ENCODE data around the gene C10orf120.

Gene C10orf120

DNA sequence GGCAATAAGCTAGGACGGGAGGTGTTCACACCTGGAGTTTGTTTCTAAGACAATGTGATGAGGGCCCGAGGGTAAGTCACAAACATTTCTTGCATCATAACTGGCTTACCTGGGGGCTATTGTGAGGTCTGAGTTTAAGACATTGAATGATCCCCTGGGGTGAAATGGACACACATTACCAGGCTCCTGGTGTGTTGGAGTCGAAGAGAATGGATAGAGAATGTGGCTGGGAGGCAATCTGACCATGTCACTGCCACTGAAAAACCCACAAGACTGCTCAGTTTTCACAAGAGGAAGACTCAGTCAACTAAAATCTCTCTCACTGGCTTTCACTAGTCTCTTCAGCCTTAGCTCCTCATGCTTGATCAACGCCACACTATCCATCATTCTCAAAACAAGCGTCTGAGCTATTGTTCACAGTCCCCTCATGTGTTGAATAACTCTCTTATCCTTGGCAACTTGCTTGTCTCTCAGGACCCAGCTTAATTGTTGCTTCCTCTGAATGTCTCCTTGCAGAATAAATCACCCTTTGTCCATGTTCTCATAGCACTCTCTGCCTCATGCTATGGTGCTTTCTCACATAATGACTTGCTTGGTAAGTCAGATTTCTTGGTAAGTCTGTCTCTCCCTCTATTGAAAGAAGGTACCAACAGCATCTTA lies at the start of gene C10orf120:
C10orf120 (minus strand) TSS at position 51 of the 660 bp plus-strand sequence. CDS start 56 bp downstream, outside the sequence.
- Histone ChIP-seq H3K36me3 (ENCODE audit: insufficient read depth, low read length) (no peaks in the 10 kb centered on the region), H3K4me3 (ENCODE audit: low read depth in 1 of 2, low read length in 2 of 2) (no peak within 1 kb of the TSS), H3K27me3 (ENCODE audit: control insufficient read depth in 1 of 2, insufficient read depth in 2 of 2, low read length in 2 of 2) (no peaks in the 10 kb centered on the region), H3K4me1 (ENCODE audit: insufficient read depth, low read length) (no peaks in the 10 kb centered on the region), H3K27ac (ENCODE audit: low read depth, low read length) (no peak within 1 kb of the TSS), H3K9me3 (ENCODE audit: low read length) (no peaks in the 10 kb centered on the region), H3K9ac (ENCODE audit: low read length) (no peak within 1 kb of the TSS)

DNA sequence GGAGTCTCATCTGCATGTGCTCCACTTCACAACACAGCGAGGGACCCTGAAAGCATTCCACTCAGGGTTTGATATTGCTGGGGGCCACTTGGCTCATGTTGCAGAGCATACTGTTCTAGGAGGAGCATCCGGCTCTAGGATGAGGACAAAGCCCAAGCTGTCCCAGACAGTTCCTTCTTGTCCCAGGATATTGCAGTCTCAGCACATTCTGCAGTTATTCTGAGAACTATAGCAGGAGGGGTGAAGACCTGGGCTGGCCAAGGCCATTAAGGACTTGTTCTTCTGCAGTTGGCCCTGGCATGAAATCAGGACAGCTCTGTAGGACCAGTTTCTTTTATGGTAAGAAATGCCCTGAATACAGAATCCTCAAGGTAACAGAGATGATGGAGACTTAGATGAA lies 48.9 kb upstream of the C10orf120 start:
- Histone ChIP-seq H3K36me3 (ENCODE audit: insufficient read depth, low read length) (no peaks in the 10 kb centered on the region), H3K27ac (ENCODE audit: low read depth, low read length) (no peak overlapping the region)

DNA sequence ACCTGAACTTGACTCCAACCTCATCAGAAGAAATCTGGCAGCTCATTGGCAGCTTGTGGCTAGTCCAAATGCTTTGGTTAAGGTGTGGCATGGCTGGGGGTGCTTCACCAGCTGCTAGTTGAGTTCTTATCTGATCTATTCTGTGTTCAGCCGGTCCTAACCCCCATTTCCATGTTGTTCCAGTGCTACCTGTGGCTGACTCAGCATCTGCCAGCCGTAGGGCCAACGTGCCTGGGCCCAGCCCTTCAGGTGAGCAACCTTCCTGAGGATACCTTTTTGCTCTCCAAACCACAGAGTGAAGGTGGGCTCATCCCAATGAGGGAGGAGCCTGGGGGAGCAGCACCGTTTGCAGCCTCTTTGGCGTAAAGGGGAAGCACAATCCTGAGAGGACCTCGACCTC lies 46.8 kb upstream of the C10orf120 start:
- H3K9me3 ChIP-seq (ENCODE audit: low read length) = no peaks in the 10 kb centered on the region
- no peak overlapping the region for H3K27ac ChIP-seq (ENCODE audit: low read depth, low read length)
- no peak overlapping the region for H3K9ac ChIP-seq (ENCODE audit: low read length)
- no peaks in the 10 kb centered on the region for H3K36me3 ChIP-seq (ENCODE audit: insufficient read depth, low read length)
- H3K4me1 ChIP-seq (ENCODE audit: insufficient read depth, low read length) = no peaks in the 10 kb centered on the region
- H3K27me3 ChIP-seq (ENCODE audit: control insufficient read depth in 1 of 2, insufficient read depth in 2 of 2, low read length in 2 of 2) = no peaks in the 10 kb centered on the region
- no peak overlapping the region for H3K4me3 ChIP-seq (ENCODE audit: low read depth in 1 of 2, low read length in 2 of 2)

More for the DNA sequence above, 48.9 kb upstream of the C10orf120 start:
- Histone ChIP-seq H3K9ac (ENCODE audit: low read length) (no peak overlapping the region), H3K9me3 (ENCODE audit: low read length) (no peaks in the 10 kb centered on the region), H3K4me3 (ENCODE audit: low read depth in 1 of 2, low read length in 2 of 2) (no peak overlapping the region), H3K4me1 (ENCODE audit: insufficient read depth, low read length) (no peaks in the 10 kb centered on the region), H3K27me3 (ENCODE audit: control insufficient read depth in 1 of 2, insufficient read depth in 2 of 2, low read length in 2 of 2) (no peaks in the 10 kb centered on the region)

DNA sequence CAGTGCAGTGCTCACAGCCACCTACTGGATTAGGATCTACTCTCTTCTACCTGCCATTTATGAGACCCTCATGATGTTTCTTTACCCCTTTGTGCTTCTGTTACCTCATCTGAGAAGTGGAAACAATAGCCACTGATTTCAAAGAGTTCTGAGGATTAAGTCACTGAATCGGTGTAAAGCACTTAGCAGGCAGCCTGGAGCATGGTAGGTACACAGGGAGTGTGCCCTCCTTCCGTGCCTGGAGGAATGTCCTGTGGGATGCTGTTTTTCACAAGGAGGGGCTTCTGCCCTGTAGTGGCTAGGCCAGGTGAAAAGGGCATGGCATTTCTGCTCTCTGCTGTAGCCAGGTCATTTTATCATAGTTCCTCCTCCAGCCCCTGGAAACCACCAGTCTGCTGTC lies 44.6 kb upstream of the C10orf120 start:
- Histone ChIP-seq H3K27ac (ENCODE audit: low read depth, low read length) (no peak overlapping the region), H3K36me3 (ENCODE audit: insufficient read depth, low read length) (no peaks in the 10 kb centered on the region), H3K9ac (ENCODE audit: low read length) (no peak overlapping the region), H3K4me3 (ENCODE audit: low read depth in 1 of 2, low read length in 2 of 2) (no peak overlapping the region), H3K9me3 (ENCODE audit: low read length) (no peaks in the 10 kb centered on the region), H3K27me3 (ENCODE audit: control insufficient read depth in 1 of 2, insufficient read depth in 2 of 2, low read length in 2 of 2) (no peaks in the 10 kb centered on the region), H3K4me1 (ENCODE audit: insufficient read depth, low read length) (no peaks in the 10 kb centered on the region)

DNA sequence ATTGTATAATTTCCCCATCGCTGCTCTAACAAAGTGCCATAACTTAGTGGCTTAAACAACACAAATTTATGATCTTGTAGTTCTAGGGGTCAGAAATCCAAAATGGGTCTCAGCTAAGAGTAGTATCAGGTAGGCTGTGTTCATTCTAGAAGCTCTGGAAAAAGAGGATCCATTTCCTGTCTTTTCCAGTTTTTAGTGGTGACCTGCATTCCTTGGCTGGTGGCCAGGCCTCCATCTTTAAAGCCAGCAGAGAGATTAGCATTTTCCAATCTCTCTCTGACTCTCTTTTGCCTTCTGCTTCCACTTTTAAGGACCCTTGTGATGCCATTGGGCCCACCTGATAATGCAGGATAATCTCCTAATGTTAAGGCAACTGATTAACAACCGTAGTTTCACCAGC lies 41.0 kb upstream of the C10orf120 start:
- H3K27ac ChIP-seq (ENCODE audit: low read depth, low read length) = no peak overlapping the region
- no peaks in the 10 kb centered on the region for H3K4me1 ChIP-seq (ENCODE audit: insufficient read depth, low read length)
- H3K4me3 ChIP-seq (ENCODE audit: low read depth in 1 of 2, low read length in 2 of 2) = no peak overlapping the region
- no peaks in the 10 kb centered on the region for H3K9me3 ChIP-seq (ENCODE audit: low read length)
- H3K27me3 ChIP-seq (ENCODE audit: control insufficient read depth in 1 of 2, insufficient read depth in 2 of 2, low read length in 2 of 2) = no peaks in the 10 kb centered on the region
- no peaks in the 10 kb centered on the region for H3K36me3 ChIP-seq (ENCODE audit: insufficient read depth, low read length)
- H3K9ac ChIP-seq (ENCODE audit: low read length) = no peak overlapping the region

DNA sequence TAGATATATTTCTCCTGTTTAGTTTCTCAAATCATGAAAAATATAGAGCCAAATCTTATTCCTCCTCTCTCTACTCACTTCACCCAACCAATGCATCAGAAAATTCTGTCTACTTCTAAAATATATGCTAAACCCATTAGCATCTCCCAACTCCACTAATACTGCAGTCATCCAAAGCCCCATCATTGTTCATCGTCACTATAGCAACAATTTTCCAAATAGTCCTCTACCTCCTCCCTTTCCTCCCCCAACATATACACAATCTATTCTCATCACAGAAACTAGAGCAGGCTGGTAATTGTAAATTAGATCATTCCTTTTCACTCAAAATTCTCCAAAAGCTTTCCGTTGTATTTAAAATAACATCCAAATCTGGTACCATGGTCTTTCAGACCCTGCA lies 38.4 kb upstream of the C10orf120 start:
- Histone ChIP-seq H3K27me3 (ENCODE audit: control insufficient read depth in 1 of 2, insufficient read depth in 2 of 2, low read length in 2 of 2) (no peaks in the 10 kb centered on the region), H3K36me3 (ENCODE audit: insufficient read depth, low read length) (no peaks in the 10 kb centered on the region), H3K4me1 (ENCODE audit: insufficient read depth, low read length) (no peaks in the 10 kb centered on the region), H3K9ac (ENCODE audit: low read length) (no peak overlapping the region), H3K4me3 (ENCODE audit: low read depth in 1 of 2, low read length in 2 of 2) (no peak overlapping the region), H3K9me3 (ENCODE audit: low read length) (no peaks in the 10 kb centered on the region), H3K27ac (ENCODE audit: low read depth, low read length) (no peak overlapping the region)

DNA sequence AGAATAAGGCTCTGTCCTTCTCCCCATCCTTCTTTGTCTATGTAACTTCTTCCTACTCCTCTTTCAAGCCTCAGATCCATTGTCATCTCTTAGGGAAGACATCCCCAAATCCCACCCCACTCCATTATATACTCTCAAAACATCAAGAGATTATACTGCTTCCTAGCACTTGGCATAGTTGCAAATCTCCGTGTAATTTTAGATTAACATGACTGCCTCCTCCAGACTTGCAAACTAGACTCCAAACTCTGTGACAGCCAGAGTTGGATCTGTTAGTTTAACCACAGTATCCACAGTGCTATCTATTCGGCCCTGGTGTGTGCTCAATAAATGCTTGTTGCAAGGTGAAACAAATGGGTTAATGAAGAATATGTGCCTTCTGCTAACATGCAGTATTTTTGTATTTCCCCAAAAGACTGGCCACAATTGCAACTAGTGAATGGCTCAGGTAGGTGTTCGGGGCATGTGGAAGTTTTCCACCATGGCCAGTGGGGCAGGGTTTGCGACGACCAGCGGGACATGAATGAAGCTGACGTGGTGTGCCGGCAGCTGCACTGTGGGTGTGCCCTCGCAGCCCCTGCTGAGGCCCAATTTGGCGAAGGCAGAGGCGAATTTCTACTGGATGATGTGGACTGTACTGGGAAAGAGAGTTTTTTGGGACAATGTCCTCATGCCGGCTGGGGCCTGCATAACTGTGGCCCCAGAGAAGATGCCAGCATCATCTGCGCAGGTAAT lies 34.5 kb upstream of the C10orf120 start:
- no peak overlapping the region for H3K27ac ChIP-seq (ENCODE audit: low read depth, low read length)
- H3K9me3 ChIP-seq (ENCODE audit: low read length) = no peaks in the 10 kb centered on the region
- H3K27me3 ChIP-seq (ENCODE audit: control insufficient read depth in 1 of 2, insufficient read depth in 2 of 2, low read length in 2 of 2) = no peaks in the 10 kb centered on the region
- H3K9ac ChIP-seq (ENCODE audit: low read length) = no peak overlapping the region
- H3K4me1 ChIP-seq (ENCODE audit: insufficient read depth, low read length) = no peaks in the 10 kb centered on the region
- no peak overlapping the region for H3K4me3 ChIP-seq (ENCODE audit: low read depth in 1 of 2, low read length in 2 of 2)
- no peaks in the 10 kb centered on the region for H3K36me3 ChIP-seq (ENCODE audit: insufficient read depth, low read length)

DNA sequence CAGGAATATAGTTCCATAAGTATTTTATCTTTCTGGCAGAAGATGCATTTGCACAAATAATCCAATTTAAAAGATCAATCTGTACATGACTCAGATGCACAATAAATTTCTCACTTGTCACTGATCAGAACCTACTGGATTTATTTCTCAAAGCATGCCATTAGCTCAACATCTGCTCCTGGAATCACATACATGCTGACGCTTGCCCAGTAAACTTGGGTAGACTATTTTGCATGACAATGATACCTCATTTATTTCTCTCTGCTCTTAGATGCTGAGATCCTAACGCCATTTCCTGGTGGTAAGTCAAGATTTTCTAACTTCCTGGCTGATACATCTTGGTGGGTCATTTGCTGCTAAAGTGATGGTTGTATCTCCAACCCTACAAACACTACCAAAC lies 33.8 kb upstream of the C10orf120 start:
- H3K4me1 ChIP-seq (ENCODE audit: insufficient read depth, low read length) = no peaks in the 10 kb centered on the region
- H3K27ac ChIP-seq (ENCODE audit: low read depth, low read length) = no peak overlapping the region
- no peaks in the 10 kb centered on the region for H3K9me3 ChIP-seq (ENCODE audit: low read length)
- H3K27me3 ChIP-seq (ENCODE audit: control insufficient read depth in 1 of 2, insufficient read depth in 2 of 2, low read length in 2 of 2) = no peaks in the 10 kb centered on the region
- H3K9ac ChIP-seq (ENCODE audit: low read length) = no peak overlapping the region
- no peak overlapping the region for H3K4me3 ChIP-seq (ENCODE audit: low read depth in 1 of 2, low read length in 2 of 2)
- no peaks in the 10 kb centered on the region for H3K36me3 ChIP-seq (ENCODE audit: insufficient read depth, low read length)

DNA sequence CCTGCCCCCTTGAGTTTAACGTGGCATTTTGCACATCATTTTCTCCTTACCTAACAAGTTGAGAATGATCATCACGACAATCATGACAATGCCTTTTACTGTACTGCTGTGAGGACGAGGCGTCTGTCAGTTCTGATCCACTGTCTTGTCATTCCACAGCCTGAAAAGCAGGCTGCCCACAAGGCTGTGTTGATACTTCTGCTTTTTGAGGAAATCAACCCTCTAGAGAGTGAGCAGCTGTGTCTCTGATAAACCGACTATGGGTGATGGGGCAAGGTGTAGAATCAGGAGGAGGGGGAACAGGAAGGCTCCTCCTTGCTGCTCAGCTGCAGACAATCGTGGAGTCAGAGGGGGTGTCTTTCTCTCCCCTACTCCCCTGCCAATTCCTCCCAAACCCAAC lies 30.6 kb upstream of the C10orf120 start:
- no peaks in the 10 kb centered on the region for H3K36me3 ChIP-seq (ENCODE audit: insufficient read depth, low read length)
- no peak overlapping the region for H3K27ac ChIP-seq (ENCODE audit: low read depth, low read length)
- H3K9ac ChIP-seq (ENCODE audit: low read length) = no peak overlapping the region
- H3K4me1 ChIP-seq (ENCODE audit: insufficient read depth, low read length) = no peaks in the 10 kb centered on the region
- no peaks in the 10 kb centered on the region for H3K27me3 ChIP-seq (ENCODE audit: control insufficient read depth in 1 of 2, insufficient read depth in 2 of 2, low read length in 2 of 2)
- H3K4me3 ChIP-seq (ENCODE audit: low read depth in 1 of 2, low read length in 2 of 2) = no peak overlapping the region
- H3K9me3 ChIP-seq (ENCODE audit: low read length) = no peaks in the 10 kb centered on the region

DNA sequence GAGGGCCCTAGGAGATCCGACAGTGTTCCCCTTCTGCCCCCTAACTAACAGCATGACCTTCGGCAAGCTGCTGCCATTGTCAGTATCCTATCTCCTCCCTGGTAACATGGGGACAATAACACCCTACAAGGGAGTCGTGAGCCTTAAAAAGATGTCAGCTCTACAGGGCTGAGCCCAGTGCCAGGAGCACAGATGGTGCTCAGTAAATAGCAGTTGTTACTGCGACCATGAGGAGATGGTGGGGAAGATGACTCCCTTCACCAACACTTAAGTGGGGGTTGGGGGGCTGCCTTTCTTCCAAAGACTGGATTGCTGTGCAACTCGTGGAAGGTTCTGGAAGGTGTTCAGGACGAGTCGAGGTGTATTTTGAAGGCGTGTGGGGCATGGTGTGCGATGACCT lies 29.5 kb upstream of the C10orf120 start:
- H3K27me3 ChIP-seq (ENCODE audit: control insufficient read depth in 1 of 2, insufficient read depth in 2 of 2, low read length in 2 of 2) = no peaks in the 10 kb centered on the region
- H3K9ac ChIP-seq (ENCODE audit: low read length) = no peak overlapping the region
- no peaks in the 10 kb centered on the region for H3K9me3 ChIP-seq (ENCODE audit: low read length)
- no peak overlapping the region for H3K4me3 ChIP-seq (ENCODE audit: low read depth in 1 of 2, low read length in 2 of 2)
- H3K27ac ChIP-seq (ENCODE audit: low read depth, low read length) = no peak overlapping the region
- H3K4me1 ChIP-seq (ENCODE audit: insufficient read depth, low read length) = no peaks in the 10 kb centered on the region
- H3K36me3 ChIP-seq (ENCODE audit: insufficient read depth, low read length) = no peaks in the 10 kb centered on the region

DNA sequence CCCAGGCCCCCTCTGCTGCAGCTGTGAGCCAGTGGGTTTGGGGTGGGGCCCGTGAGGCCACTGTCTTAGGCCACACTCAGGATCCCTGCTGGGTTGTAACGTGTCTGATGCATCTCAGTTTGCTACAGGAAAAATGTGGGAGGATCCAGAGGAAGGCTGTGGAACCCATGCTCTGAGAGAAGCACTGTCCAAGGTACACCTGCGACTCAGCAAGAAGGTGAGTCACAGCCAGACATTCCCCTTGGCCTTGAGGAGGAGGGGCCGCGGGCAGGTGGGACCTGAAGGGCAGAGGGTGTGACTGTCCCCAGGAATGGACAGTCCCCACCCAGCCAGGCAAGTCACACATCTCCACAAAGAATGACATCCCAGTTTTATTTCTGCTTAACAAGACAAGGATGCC lies 27.8 kb upstream of the C10orf120 start:
- Histone ChIP-seq H3K9me3 (ENCODE audit: low read length) (no peaks in the 10 kb centered on the region), H3K36me3 (ENCODE audit: insufficient read depth, low read length) (no peaks in the 10 kb centered on the region), H3K4me1 (ENCODE audit: insufficient read depth, low read length) (no peaks in the 10 kb centered on the region), H3K4me3 (ENCODE audit: low read depth in 1 of 2, low read length in 2 of 2) (no peak overlapping the region), H3K9ac (ENCODE audit: low read length) (no peak overlapping the region), H3K27ac (ENCODE audit: low read depth, low read length) (no peak overlapping the region), H3K27me3 (ENCODE audit: control insufficient read depth in 1 of 2, insufficient read depth in 2 of 2, low read length in 2 of 2) (no peaks in the 10 kb centered on the region)

DNA sequence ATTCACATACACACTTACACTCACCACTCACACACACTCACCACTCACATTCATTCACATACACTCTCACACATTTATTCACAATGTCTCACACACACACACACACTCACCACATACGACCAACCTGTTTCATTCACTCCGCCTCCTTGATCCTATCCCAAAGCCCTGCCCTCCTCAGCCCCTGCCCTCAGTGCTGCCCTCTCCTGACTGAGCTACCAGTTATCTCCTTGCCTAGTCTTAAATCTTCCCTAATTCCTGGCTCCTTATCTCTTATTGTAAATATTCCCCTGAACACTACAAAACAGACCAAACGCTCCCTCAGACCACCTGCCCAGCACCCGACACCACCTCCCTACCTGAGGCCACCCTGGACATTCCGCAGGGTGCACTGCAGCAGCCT lies 26.1 kb upstream of the C10orf120 start:
- H3K4me3 ChIP-seq (ENCODE audit: low read depth in 1 of 2, low read length in 2 of 2) = no peak overlapping the region
- H3K4me1 ChIP-seq (ENCODE audit: insufficient read depth, low read length) = no peaks in the 10 kb centered on the region
- H3K27me3 ChIP-seq (ENCODE audit: control insufficient read depth in 1 of 2, insufficient read depth in 2 of 2, low read length in 2 of 2) = no peaks in the 10 kb centered on the region
- H3K9ac ChIP-seq (ENCODE audit: low read length) = no peak overlapping the region
- H3K36me3 ChIP-seq (ENCODE audit: insufficient read depth, low read length) = no peaks in the 10 kb centered on the region
- no peaks in the 10 kb centered on the region for H3K9me3 ChIP-seq (ENCODE audit: low read length)
- H3K27ac ChIP-seq (ENCODE audit: low read depth, low read length) = no peak overlapping the region
